K562 treated with DMSO at 1 percent for 24 hours (cell line): Measurements from ENCODE around the gene HSBP1L1. TPM values are rescaled to one million over a fixed set of nuclear protein-coding genes. Genes with fewer than 3 reads are reported as not detected.

Experiments
- total RNA-seq: library from RNA; unstranded; fragments of 300-600 nt; gene quantifications from 2 replicates; pipeline ENCODE4 v1.2.3, GENCODE V29; 2022; ENCODE audit warnings: low read depth; ENCODE audit not compliant: insufficient read depth

The HSBP1L1 gene
- total RNA-seq = 1.8 TPM in 1 of 2 replicates, not detected in the other

DNA sequence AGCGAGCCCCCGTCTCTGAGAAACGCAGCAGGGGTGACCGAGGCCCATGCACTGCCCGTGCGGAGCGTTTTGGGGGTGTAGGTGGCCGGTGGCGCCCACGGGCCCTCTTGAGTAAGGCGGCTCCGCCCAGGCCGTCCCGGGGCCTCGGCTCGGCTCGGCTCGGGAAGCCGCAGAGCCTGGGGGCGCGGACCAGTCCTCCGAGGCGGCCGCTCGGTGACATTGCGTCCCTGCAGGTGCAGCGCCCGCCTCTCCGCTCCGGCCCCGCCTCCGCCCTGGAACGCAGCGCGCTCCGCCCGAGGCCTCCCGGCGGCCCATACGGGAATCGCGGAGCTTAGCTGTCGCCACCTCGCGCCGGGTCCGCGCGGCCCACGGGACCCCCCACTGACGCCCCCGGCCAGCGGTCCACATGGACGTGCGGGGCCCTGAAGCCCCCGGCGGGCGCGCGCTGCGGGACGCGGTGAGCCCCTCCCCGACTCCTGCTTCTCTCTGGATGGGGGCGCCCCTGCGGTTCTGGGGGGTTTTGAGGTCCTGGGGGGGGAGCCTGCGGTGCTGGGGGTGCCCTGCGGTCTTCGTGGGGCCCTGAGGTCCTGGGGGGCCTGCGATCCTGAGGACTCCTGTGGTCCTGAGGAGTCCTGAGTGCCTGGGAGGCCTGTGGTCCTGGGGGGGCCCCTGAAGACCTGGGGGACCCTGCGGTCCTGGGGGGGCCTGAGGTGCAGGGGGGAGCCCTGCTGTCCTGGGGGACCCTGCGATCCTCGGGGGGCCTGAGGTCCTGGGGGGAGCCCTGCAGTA, at the start of gene HSBP1L1:
HSBP1L1 (plus strand) TSS at position 314 of the 789 bp plus-strand sequence; CDS start at position 407, 93 bp downstream.

DNA sequence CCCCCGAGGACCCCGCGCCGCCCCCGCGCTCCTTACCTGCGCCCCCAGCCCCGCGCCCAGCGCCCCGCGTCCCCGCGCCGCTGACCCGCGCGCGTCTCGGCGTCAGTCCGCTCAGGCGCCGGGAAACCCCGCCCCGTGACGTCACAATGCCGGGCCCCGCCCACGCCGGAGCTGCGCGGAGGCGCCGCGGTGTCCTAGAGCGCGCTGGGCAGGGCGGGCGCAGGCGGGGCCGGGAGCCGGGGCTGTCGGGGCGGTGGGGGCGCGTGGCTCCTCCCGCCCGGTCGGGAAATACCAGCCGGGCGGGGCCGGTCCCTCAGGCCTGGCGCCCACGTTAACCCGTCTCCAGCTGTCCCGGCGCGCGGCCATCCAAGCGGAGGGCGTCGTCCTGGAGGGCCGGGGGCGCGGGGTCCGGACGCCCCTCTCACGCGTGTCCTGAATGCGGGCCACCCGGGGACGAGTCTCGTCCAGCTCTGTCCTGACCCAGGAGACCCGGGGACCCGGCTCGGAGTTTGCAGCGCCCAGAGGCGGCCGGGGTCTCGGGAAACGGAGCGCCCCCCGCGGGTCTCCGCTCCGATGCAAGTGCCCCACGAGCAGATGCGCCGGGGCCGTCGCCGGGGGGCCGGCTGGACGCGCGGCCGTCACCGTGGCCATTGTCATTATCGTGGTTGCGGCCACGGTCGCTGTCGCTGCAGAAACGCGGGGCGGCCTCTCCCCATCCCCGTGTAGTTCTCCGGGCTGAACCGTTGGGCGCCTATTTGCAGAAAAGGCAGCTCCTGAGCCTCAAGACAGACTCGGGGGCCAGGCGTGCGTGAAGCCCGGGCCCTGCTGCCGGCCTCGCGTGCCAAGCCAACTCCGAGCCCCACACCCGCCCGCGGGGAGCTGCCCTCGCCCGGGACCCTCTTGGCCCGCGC, 12.6 kb upstream of the HSBP1L1 start, which contains the start of gene SLC66A2:
SLC66A2 (minus strand) TSS at position 109 of the 911 bp plus-strand sequence. CDS start 727 bp downstream, outside the sequence.

DNA sequence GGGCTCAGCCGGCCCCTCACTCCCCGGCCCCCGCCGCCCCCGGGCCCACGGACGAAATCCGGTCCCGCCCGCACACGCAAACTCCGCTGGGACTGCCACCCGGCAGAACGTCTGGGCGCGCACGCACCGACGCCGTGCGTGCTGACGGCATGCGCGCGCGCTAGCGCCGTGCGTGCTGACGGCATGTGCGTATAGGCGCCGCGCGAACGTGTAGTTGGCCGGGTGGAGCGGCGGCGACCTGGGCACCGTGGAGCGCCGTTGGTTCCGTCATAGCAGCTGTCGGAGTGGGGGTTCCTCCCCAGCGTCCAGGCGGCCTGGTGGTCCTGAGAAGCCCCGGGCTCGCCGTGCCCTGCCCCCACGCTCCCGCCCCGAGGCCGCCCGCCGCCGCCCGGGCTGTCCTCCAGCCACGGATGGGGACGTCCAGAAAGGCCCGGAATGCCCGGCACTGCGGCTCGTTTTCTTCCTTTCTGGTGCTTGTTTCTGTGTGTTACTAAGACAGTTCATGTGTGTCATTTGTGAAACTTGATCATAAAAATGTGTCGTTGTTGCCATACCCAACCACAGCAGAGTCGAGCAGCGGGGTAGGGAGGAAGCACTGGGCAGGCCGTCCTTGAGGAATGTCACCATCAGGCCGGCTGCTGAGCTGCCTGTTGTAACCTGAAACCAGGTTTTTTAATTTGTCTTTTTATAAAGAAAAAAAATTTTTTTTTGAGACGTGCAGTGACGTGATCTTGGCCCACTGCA, 24.2 kb downstream of the HSBP1L1 start, which contains the start of gene TXNL4A:
TXNL4A (minus strand) TSS at position 113 of the 744 bp plus-strand sequence. CDS start 171 bp downstream, outside the sequence.

Other genes with a start within 250 kb of the HSBP1L1 start
- gene KCNG2, start 166.7 kb upstream of the HSBP1L1 start, total RNA-seq = not detected in 2 replicates
- 27.0 and 28.1 TPM in 2 replicates for gene SLC66A2, start 13.0 kb upstream of the HSBP1L1 start, total RNA-seq
- 79.9 and 85.7 TPM in 2 replicates for gene TXNL4A, start 23.9 kb downstream of the HSBP1L1 start, total RNA-seq
- 9.0 and 10.8 TPM in 2 replicates for gene RBFA, start 69.8 kb downstream of the HSBP1L1 start, total RNA-seq
- 17.2 and 21.8 TPM in 2 replicates for gene ADNP2, start 144.6 kb downstream of the HSBP1L1 start, total RNA-seq